ENCODE results near the gene ADISSP.

DNA sequence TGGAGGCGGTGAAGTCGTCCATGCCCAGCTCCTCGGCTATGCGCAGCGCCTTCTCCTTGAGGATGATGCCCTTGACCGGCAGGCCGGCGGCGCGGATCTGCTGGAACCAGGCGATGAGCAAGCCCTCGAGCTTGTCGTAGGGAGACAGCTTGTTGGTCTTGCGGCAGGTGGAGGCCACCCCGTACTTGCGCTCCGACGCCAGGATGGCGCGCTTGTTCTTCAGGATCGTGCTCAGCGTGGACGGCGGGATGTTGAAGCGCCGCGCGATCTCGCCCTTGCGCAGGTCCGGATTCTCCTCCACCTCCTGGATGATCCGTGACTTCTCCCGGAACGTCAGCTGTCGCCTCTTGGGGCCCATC lies 18.6 kb upstream of the ADISSP start:
- no peak for TF ChIP-seq SIN3A (IDR thresholded peaks at IDR 0.05; ENCODE audit: low read depth)
- no peak for TF ChIP-seq POLR2AphosphoS5 (IDR thresholded peaks at IDR 0.05; ENCODE audit: low read depth, low read length)
- no peak for TF ChIP-seq RAD21 (IDR thresholded peaks at IDR 0.05; ENCODE audit: low read depth)

All from HCT116 (cell line).